HepG2 (cell line): ENCODE results near the gene MBD3. TPM values are rescaled to one million over a fixed set of nuclear protein-coding genes. Genes with fewer than 3 reads are reported as not detected.

Source experiments
- ATF4 ChIP-seq, 2 experiments: fragments of 450-650 bp in 1 of 2; sonication (generic) in 1 of 2; formaldehyde crosslinking; IDR thresholded peaks; 2 replicates each; pipeline versions ENCODE4 v1.5.0 to v1.8.0; 2020 to 2022; ENCODE audit warnings: mild to moderate bottlenecking in 1 of 2, missing genetic modification reagents in 1 of 2
- ELF1 ChIP-seq: sonication (generic); formaldehyde crosslinking; IDR thresholded peaks from 2 replicates; pipeline ENCODE4 v1.4.0; 2020; ENCODE audit warnings: missing genetic modification reagents
- JARID2 ChIP-seq: sonication (generic); formaldehyde crosslinking; IDR thresholded peaks from 2 replicates; pipeline ENCODE4 v1.8.1; 2023; ENCODE audit warnings: missing genetic modification reagents, inconsistent platforms; ENCODE audit not compliant: insufficient replicate concordance
- JDP2 ChIP-seq: sonication (generic); formaldehyde crosslinking; IDR thresholded peaks from 2 replicates; pipeline ENCODE4 v1.8.1; 2022; ENCODE audit warnings: missing genetic modification reagents, borderline replicate concordance
- MIER3 ChIP-seq: IDR thresholded peaks from 2 replicates; pipeline ENCODE4 v1.6.1; 2016; ENCODE audit warnings: missing compliant biosample characterization, borderline replicate concordance
- PBX3 ChIP-seq: sonication (generic); formaldehyde crosslinking; IDR thresholded peaks from 2 replicates; pipeline ENCODE4 v1.8.1; 2023; ENCODE audit warnings: missing genetic modification reagents, inconsistent platforms, borderline replicate concordance
- PCBP2 ChIP-seq: fragments of 200-400 bp; formaldehyde crosslinking; optimal IDR thresholded peaks from 2 replicates; pipeline ENCODE3; 2018; ENCODE audit warnings: low read length, low read depth; ENCODE audit not compliant: poor library complexity, severe bottlenecking
- REPIN1 ChIP-seq: sonication (generic); formaldehyde crosslinking; IDR thresholded peaks from 2 replicates; pipeline ENCODE4 v1.8.0; 2022; ENCODE audit warnings: missing genetic modification reagents, low read depth, mild to moderate bottlenecking, borderline replicate concordance
- SALL1 ChIP-seq: sonication (generic); formaldehyde crosslinking; IDR thresholded peaks from 2 replicates; pipeline ENCODE4 v1.8.0; 2022; ENCODE audit warnings: mild to moderate bottlenecking, missing genetic modification reagents
- SKIL ChIP-seq: sonication (generic); formaldehyde crosslinking; IDR thresholded peaks from 2 replicates; pipeline ENCODE4 v1.8.0; 2022; ENCODE audit warnings: missing genetic modification reagents, mild to moderate bottlenecking, moderate library complexity, borderline replicate concordance
- TFAP4 ChIP-seq: sonication (generic); IDR thresholded peaks from 2 replicates; pipeline ENCODE4 v1.6.1; 2016; ENCODE audit warnings: low read depth, borderline replicate concordance
- U2AF1 ChIP-seq: fragments of 200-400 bp; formaldehyde crosslinking; optimal IDR thresholded peaks from 2 replicates; pipeline ENCODE3; 2017; ENCODE audit warnings: mild to moderate bottlenecking, low read depth, low read length
- ZFP62 ChIP-seq: sonication (generic); formaldehyde crosslinking; IDR thresholded peaks from 2 replicates; pipeline ENCODE4 v1.4.0; 2020; ENCODE audit warnings: missing genetic modification reagents
- ZNF18 ChIP-seq: sonication (generic); formaldehyde crosslinking; IDR thresholded peaks from 2 replicates; pipeline ENCODE4 v1.8.0; 2022; ENCODE audit warnings: mild to moderate bottlenecking, missing genetic modification reagents; ENCODE audit not compliant: insufficient replicate concordance
- ZNF24 ChIP-seq: fragments of 450-650 bp; IDR thresholded peaks from 2 replicates; pipeline ENCODE4 v1.6.1; 2017; ENCODE audit warnings: antibody characterized with exemption, mild to moderate bottlenecking
- ZNF34 ChIP-seq: sonication (generic); formaldehyde crosslinking; IDR thresholded peaks from 2 replicates; pipeline ENCODE4 v1.4.0; 2020; ENCODE audit warnings: mild to moderate bottlenecking, missing genetic modification reagents, borderline replicate concordance
- ZNF567 ChIP-seq: sonication (generic); formaldehyde crosslinking; IDR thresholded peaks from 2 replicates; pipeline ENCODE4 v1.8.1; 2023; ENCODE audit warnings: mild to moderate bottlenecking, missing genetic modification reagents, borderline replicate concordance
- ZNF574 ChIP-seq: sonication (generic); formaldehyde crosslinking; IDR thresholded peaks from 2 replicates; pipeline ENCODE4 v1.4.0; 2020; ENCODE audit warnings: missing genetic modification reagents
- polyA plus RNA-seq, 8 experiments: library from polyadenylated mRNA; depleted of rRNA in 3 of 8; stranded (reverse) in 7 of 8; unstranded in 1 of 8; fragments of >200 nt; fragmentation: Illumina TruSeq in 4 of 8; extraction: Trizol in 4 of 8; gene quantifications; 2 replicates each; pipeline versions ENCODE4 v1.2.1 to v1.2.3, GENCODE V29; 2011 to 2016; ENCODE audit warnings: low read depth in 4 of 8, missing spikeins in 1 of 8, mixed read lengths in 1 of 8; ENCODE audit not compliant: insufficient read depth in 1 of 8
- total RNA-seq, 5 experiments: library from RNA; depleted of rRNA; stranded (reverse); fragments of >200 nt; fragmentation: Illumina TruSeq; extraction: Trizol; gene quantifications; 2 replicates each; pipeline ENCODE4 v1.2.3, GENCODE V29; 2016; ENCODE audit warnings: low read depth in 1 of 5

MBD3 gene
- total and polyA plus RNA-seq, 2 of the 13 experiments (the other 11 are each of a cell fraction or from before 2014, with no cell fraction given): 21.2 to 76.9 TPM

GRCh38 chr19:1568320-1569019 lies 24.2 kb downstream of the MBD3 start, which contains the start of gene MEX3D (continued):
- TF ChIP-seq ZNF18 (CRISPR knock-in tag) (no peak), ZFP62 (CRISPR knock-in tag) (no peak), JARID2 (CRISPR knock-in tag) (no peak), PBX3 (CRISPR knock-in tag) (0 out of 2 replicates have a peak, but pooled peaks have one; percentile 44), ZNF567 (CRISPR knock-in tag) (no peak), ZNF34 (CRISPR knock-in tag) (no peak), U2AF1 (no peak), TFAP4 (no peak), ELF1 (no peak), MIER3 (no peak), PCBP2 (no peak), ZNF24 (no peak), ZNF574 (CRISPR knock-in tag) (peak; percentile 80), ATF4 (CRISPR knock-in tag; IDR thresholded peaks at IDR 0.05) (no peak), REPIN1 (CRISPR knock-in tag) (no peak), SKIL (CRISPR knock-in tag) (no peak), JDP2 (CRISPR knock-in tag) (no peak), SALL1 (CRISPR knock-in tag) (peak; percentile 81)
